HG03108 (cell line): ENCODE data around the gene CCDC141.

ENCODE experiments used
- ATAC-seq: cut with Tn5 transposase; IDR thresholded peaks from one replicate; pipeline ENCODE4 v1.9.1; 2021; ENCODE audit warnings: moderate library complexity; ENCODE audit not compliant: unreplicated experiment

Gene CCDC141

GRCh38 chr2:178877874-178878273 lies 172.1 kb downstream of the CCDC141 start:
- ATAC-seq: no peak

DNA sequence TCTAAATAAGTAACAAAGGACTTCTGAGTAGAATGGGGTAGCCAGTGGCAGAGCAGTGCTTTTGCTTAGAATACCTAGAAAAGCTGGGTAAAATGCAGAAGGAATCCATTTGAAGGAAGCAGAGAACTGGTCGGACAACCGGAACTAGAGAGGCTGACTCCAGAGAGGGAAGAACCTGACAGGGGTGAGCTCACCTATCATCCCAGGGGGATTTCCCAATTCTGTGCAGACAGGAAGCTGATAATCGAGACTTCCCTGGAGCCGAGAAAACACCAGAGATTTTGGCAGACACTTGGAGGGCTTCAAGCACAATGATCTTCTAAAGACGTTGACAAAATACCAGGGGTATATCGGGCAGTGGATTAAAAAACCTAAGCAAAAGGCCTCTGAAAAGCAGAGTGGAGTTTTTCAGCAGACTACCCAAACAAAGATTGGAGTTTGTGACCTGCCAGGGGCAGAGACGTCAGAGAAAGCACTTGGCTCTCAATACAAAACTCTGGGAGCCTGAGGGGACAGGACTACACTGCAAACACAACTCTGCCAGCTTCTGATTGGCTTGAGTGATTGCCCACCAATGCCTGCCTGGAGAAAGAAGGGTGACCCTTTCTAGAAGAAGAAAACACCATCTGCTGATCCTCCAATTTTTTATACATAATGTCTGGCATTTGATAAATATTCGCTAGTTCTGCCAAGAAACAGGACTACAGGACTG lies 175.3 kb downstream of the CCDC141 start:
- no peak for ATAC-seq

DNA sequence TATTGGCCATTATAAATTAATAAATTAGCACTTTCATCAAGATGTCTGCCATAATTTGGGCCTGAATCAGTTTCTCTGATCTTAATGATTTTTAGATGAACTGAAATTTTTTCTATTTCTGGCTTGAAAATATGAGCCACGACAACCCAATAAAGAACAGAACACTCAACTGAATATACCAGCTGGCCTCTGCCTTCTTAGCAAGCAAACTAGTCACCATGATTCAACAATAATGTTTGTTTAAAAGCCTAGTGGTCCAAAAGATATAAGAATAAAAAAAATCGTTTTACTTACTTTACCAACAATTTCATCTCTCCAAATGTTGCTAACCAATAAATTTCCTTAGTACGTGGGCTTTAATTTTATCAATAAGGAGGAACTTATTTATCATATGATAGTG lies 176.0 kb downstream of the CCDC141 start:
- ATAC-seq: no peak

- ATAC-seq: no peak
These were observed 178.4 kb downstream of the CCDC141 start for GRCh38 chr2:178871536-178871935.

- ATAC-seq: no peak
These were observed 179.2 kb downstream of the CCDC141 start for GRCh38 chr2:178870703-178871102.

- ATAC-seq: no peak
These were observed 183.9 kb downstream of the CCDC141 start for GRCh38 chr2:178865999-178866398.

DNA sequence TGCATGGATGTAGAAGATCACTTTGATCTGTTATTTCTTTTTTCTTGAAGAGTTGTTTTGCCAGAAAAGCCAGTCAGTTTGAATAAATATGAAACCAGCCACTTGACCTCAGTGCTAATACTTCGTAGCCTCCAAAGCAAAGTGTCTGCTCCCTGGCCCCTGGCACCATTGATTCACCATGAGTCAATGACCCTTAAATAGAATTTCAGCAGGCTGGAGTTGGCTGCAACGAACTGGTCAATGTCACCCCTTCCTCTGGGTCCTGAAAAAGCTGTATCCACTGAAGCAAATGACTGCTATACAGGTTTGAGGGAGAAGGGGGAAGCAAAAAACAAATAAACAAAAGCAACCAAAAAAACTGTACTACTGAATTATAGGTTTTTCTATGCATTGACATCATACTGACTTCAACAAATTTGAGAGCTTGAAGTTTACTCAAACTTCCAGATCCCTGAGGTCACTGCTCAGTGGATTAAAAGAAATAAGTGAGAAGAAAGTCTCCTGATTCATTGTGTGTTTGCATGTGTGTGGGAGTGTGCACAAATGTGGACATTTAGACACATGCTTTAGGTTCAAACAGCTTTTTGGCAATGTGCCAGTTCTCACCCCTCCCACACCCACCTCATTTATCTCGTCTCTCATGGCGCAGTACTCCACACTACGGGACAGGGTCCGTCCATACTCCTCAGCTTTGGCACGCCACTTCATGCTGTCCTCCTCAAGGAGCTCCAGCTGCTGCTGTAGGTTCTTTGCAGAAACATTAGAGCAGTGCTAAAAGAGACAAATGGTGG lies 184.6 kb downstream of the CCDC141 start:
- no peak for ATAC-seq

DNA sequence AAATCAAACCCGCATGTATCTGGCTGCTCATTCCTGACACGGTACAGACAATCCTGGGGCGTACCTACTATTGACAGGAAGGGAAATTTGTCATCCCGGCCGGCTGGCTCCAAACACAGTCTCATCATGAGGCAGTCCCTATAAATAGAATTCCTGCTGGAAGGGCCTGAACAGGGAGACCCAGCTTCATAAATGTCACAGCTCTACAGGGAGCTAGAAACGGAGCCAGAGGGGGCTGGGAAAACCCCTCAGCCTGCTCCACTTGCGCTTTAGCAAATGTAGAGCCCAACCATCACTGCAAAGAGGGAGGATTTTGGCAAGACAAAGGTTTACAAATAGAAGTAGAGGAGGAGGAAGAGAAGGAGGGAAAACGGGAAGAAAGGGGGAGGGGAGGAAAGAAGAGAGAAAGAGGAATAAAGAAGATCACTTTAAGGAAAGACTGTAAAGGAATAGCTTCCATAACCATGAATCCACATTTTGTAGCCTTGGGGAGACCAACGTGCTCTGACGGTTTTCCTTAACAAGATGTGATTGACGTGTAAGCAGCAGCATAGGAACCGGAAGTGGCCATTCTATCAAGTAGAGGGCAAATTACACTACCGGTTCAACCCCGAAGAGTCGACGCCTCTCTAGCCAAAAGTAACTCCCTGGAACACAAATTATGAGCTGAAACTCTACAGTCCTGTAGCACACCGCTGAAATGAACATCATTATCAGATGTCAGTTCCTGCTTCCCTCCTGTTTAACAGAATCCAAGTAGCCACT lies 185.9 kb downstream of the CCDC141 start:
- ATAC-seq: no peak

GRCh38 chr2:178863130-178863855 lies 186.6 kb downstream of the CCDC141 start:
- ATAC-seq: no peak

GRCh38 chr2:178860551-178860950 lies 189.4 kb downstream of the CCDC141 start:
- no peak for ATAC-seq

GRCh38 chr2:178859730-178860129 lies 190.2 kb downstream of the CCDC141 start:
- ATAC-seq: no peak

- no peak for ATAC-seq
These were observed 190.9 kb downstream of the CCDC141 start for GRCh38 chr2:178858896-178859625.

DNA sequence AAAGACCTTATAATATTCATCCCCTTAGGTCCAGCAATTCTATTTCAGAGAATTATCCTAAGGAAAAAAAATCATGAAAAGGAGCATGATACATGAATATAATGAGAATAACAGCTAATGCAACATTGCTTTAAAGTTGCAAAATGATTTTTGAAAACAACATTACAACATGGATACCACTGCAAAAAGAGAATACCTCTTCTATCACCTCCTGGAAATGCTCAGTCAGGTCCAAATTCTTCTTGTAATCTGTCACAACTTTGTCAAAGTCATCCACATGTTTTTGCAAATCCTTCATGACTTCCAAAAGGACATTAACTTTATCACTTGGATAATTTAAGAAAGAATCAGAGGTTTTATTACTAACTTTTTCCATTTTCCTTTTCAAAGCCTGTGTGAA lies 194.8 kb downstream of the CCDC141 start:
- ATAC-seq: no peak

DNA sequence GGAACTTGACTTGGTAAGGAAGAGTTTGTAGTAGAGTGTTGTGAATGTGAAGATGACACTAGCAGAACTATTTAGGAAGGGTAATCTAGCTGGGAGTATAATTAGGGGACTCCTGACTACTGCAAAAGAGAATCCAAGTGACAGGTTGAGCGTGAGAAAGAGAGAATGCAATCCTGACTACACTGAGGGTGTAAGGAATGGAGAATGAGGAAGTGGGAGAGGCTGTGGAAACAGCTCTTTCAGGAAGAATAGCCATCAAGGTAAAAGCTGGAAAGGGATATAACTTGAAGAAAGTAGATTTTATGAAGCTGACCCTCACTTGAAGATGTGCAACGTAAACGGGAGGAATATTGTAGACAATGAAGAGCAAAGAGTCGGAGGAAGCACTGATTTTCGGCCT lies 201.6 kb downstream of the CCDC141 start:
- no peak for ATAC-seq

GRCh38 chr2:178846458-178846802 lies 203.5 kb downstream of the CCDC141 start:
- no peak for ATAC-seq

GRCh38 chr2:178845566-178846457 lies 204.1 kb downstream of the CCDC141 start:
- ATAC-seq: no peak

GRCh38 chr2:178844701-178845100 lies 205.2 kb downstream of the CCDC141 start:
- no peak for ATAC-seq

GRCh38 chr2:178844269-178844668 lies 205.7 kb downstream of the CCDC141 start:
- no peak for ATAC-seq

- no peak for ATAC-seq
These were observed 206.2 kb downstream of the CCDC141 start for GRCh38 chr2:178843697-178844096.
